OCI-LY7 (cell line): Measurements from ENCODE around the gene PDE9A.
"Not testable (repeated sequence)": the region's sequence is repeated elsewhere in the genome, so short reads cannot be mapped to it uniquely, and the experiment has no call there.

Source experiments
- CTCF ChIP-seq: fragments of 200-600 bp; sonication (generic); conservative IDR thresholded peaks from 2 replicates; pipeline ENCODE4 v1.5.1; 2014; ENCODE audit warnings: mild to moderate bottlenecking, antibody characterized with exemption, low read length, moderate library complexity, mixed read lengths
- EZH2phosphoT487 ChIP-seq: fragments of 200-600 bp; sonication (generic); IDR thresholded peaks from 2 replicates; pipeline ENCODE4 v1.6.1; 2018; ENCODE audit warnings: low read depth, borderline replicate concordance, mild to moderate bottlenecking, mixed run types, antibody characterized with exemption, low read length, moderate library complexity, mixed read lengths

- TF ChIP-seq CTCF, EZH2phosphoT487: not testable (repeated sequence)
These were observed 55.5 kb downstream of the PDE9A start for GRCh38 chr21:42708916-42709315.
